GM23338 (cell line): ENCODE measurements around the gene PLAAT2. TPM values are rescaled to one million over a fixed set of nuclear protein-coding genes. Genes with fewer than 3 reads are reported as not detected.

Experiments used
- ATAC-seq: fragments of 200-7000 bp; cut with Tn5 transposase; 3 replicates; pipeline ENCODE4 v1.9.1; 2020
- DNase-seq: peaks from one replicate; pipeline ENCODE4 v3.0.0-alpha.2; 2015; ENCODE audit warnings: low spot score
- H2AFZ ChIP-seq: fragments of 200-600 bp; sonication (generic); 2 replicates; pipeline ENCODE4 v1.8.0; 2016; ENCODE audit warnings: antibody characterized with exemption, mild to moderate bottlenecking, moderate library complexity
- H3F3A ChIP-seq: fragments of 200-600 bp; sonication (generic); replicated peaks from 2 replicates; pipeline ENCODE4 v1.8.0; 2017; ENCODE audit warnings: antibody characterized with exemption, mixed run types, low read depth
- H3K27ac ChIP-seq: fragments of 200-600 bp; sonication (generic); 2 replicates; pipeline ENCODE4 v1.6.1; 2016; ENCODE audit warnings: low read depth
- H3K27me3 ChIP-seq: fragments of 200-600 bp; sonication (generic); 2 replicates; pipeline ENCODE4 v1.8.0; 2016; ENCODE audit warnings: mild to moderate bottlenecking, mixed run types, moderate library complexity; ENCODE audit not compliant: insufficient read depth
- H3K36me3 ChIP-seq: fragments of 200-600 bp; sonication (generic); 2 replicates; pipeline ENCODE4 v1.8.0; 2016; ENCODE audit warnings: mild to moderate bottlenecking; ENCODE audit not compliant: insufficient read depth
- H3K4me1 ChIP-seq: fragments of 200-600 bp; sonication (generic); 2 replicates; pipeline ENCODE4 v1.8.0; 2016; ENCODE audit warnings: mild to moderate bottlenecking, moderate library complexity; ENCODE audit not compliant: insufficient read depth
- H3K4me2 ChIP-seq: fragments of 200-600 bp; sonication (generic); 2 replicates; pipeline ENCODE4 v1.7.1; 2017; ENCODE audit warnings: mixed run types
- H3K4me3 ChIP-seq: fragments of 200-600 bp; sonication (generic); 2 replicates; pipeline ENCODE4 v1.6.1; 2016; ENCODE audit warnings: mixed run types
- H3K79me2 ChIP-seq: fragments of 200-600 bp; sonication (generic); replicated peaks from 2 replicates; pipeline ENCODE4 v1.8.0; 2017; ENCODE audit warnings: mild to moderate bottlenecking; ENCODE audit not compliant: insufficient read depth
- H3K9me2 ChIP-seq: fragments of 200-600 bp; sonication (generic); 2 replicates; pipeline ENCODE4 v1.8.0; 2017; ENCODE audit not compliant: insufficient read depth
- H4K20me1 ChIP-seq: fragments of 200-600 bp; sonication (generic); replicated peaks from 2 replicates; pipeline ENCODE4 v1.8.0; 2017; ENCODE audit warnings: mild to moderate bottlenecking; ENCODE audit not compliant: insufficient read depth
- H3K27ac Mint-ChIP-seq: 2 replicates; pipeline ENCODE4 v1.8.0; 2020; ENCODE audit warnings: inconsistent platforms, mild to moderate bottlenecking, moderate library complexity, mixed read lengths
- H3K27me3 Mint-ChIP-seq: 3 replicates; pipeline ENCODE4 v1.8.0; 2022; ENCODE audit warnings: low read depth, mild to moderate bottlenecking, moderate library complexity, mixed read lengths, inconsistent platforms; ENCODE audit not compliant: insufficient read depth, poor library complexity
- H3K36me3 Mint-ChIP-seq: 3 replicates; pipeline ENCODE4 v1.8.0; 2021; ENCODE audit warnings: low read depth, mild to moderate bottlenecking, inconsistent platforms, moderate library complexity, mixed read lengths
- H3K4me1 Mint-ChIP-seq: 3 replicates; pipeline ENCODE4 v1.8.0; 2020; ENCODE audit warnings: mild to moderate bottlenecking, inconsistent platforms, mixed read lengths
- H3K4me3 Mint-ChIP-seq: 3 replicates; pipeline ENCODE4 v1.8.0; 2021; ENCODE audit warnings: moderate library complexity, mild to moderate bottlenecking, inconsistent platforms, mixed read lengths
- H3K9me3 Mint-ChIP-seq: 3 replicates; pipeline ENCODE4 v1.8.0; 2020; ENCODE audit warnings: moderate library complexity, mild to moderate bottlenecking, inconsistent platforms, mixed read lengths
- CREB1 ChIP-seq: fragments of 250-450 bp; sonication (Bioruptor Pico); IDR thresholded peaks from 2 replicates; pipeline ENCODE4 v1.5.0; 2020; ENCODE audit warnings: low read depth, mild to moderate bottlenecking, moderate library complexity
- CTCF ChIP-seq, 2 experiments: fragments of 200-600 bp in 1 of 2; sonication (generic) in 1 of 2; conservative IDR thresholded peaks; 2 replicates each; pipeline versions ENCODE4 v1.5.1 to v1.6.1; 2016 to 2017; ENCODE audit warnings: antibody characterized with exemption in 2 of 2, low read depth in 2 of 2, mild to moderate bottlenecking in 2 of 2, moderate library complexity in 1 of 2
- ETS1 ChIP-seq: IDR thresholded peaks from 2 replicates; pipeline ENCODE4 v1.6.1; 2016; ENCODE audit warnings: antibody characterized with exemption
- EZH2 ChIP-seq: fragments of 200-600 bp; sonication (generic); IDR thresholded peaks from one replicate; pipeline ENCODE4 v1.8.0; 2017; ENCODE audit warnings: antibody characterized with exemption, mild to moderate bottlenecking, low read depth; ENCODE audit not compliant: unreplicated experiment
- EZH2phosphoT487 ChIP-seq: fragments of 200-600 bp; sonication (generic); IDR thresholded peaks from one replicate; pipeline ENCODE4 v1.8.1; 2018; ENCODE audit warnings: antibody characterized with exemption; ENCODE audit not compliant: unreplicated experiment
- JUNB ChIP-seq: IDR thresholded peaks from one replicate; pipeline ENCODE4 v1.6.1; 2016; ENCODE audit warnings: antibody characterized with exemption; ENCODE audit not compliant: unreplicated experiment
- NANOG ChIP-seq: IDR thresholded peaks from 2 replicates; pipeline ENCODE4 v1.6.1; 2016; ENCODE audit warnings: antibody characterized with exemption, borderline replicate concordance
- POLR2AphosphoS5 ChIP-seq: IDR thresholded peaks from 2 replicates; pipeline ENCODE4 v1.6.1; 2016; ENCODE audit warnings: antibody characterized with exemption, low read depth
- REST ChIP-seq: IDR thresholded peaks from one replicate; pipeline ENCODE4 v1.6.1; 2018; ENCODE audit warnings: antibody characterized with exemption; ENCODE audit not compliant: unreplicated experiment
- STAT1 ChIP-seq: IDR thresholded peaks from one replicate; pipeline ENCODE4 v1.6.1; 2016; ENCODE audit warnings: antibody characterized with exemption; ENCODE audit not compliant: unreplicated experiment
- ZNF114 ChIP-seq: fragments of 250-450 bp; sonication (Bioruptor Pico); IDR thresholded peaks from 2 replicates; pipeline ENCODE4 v1.5.0; 2020; ENCODE audit warnings: mild to moderate bottlenecking, moderate library complexity
- ZNF331 ChIP-seq: fragments of 250-450 bp; sonication (Bioruptor Pico); IDR thresholded peaks from 2 replicates; pipeline ENCODE4 v1.5.0; 2020; ENCODE audit warnings: low read depth, mild to moderate bottlenecking, moderate library complexity
- ZNF462 ChIP-seq: fragments of 250-450 bp; sonication (Bioruptor Pico); IDR thresholded peaks from 2 replicates; pipeline ENCODE4 v1.5.0; 2020; ENCODE audit warnings: mild to moderate bottlenecking, moderate library complexity
- polyA plus RNA-seq: library from polyadenylated mRNA; unstranded; fragments of >200 nt; fragmentation: Nextera tagmentation; extraction: Ambion mirVana; gene quantifications from 2 replicates; pipeline ENCODE4 v1.2.1, GENCODE V29; 2016
- total RNA-seq: library from RNA; depleted of rRNA; stranded (reverse); fragments of >200 nt; shearing (Covaris generic); gene quantifications from 2 replicates; pipeline ENCODE4 v1.2.3, GENCODE V29; 2014

The PLAAT2 gene
- total and polyA plus RNA-seq, 2 experiments from 2014 or later = 0.66 to 0.78 TPM

- peak overlapping the region; percentile 100 for H3K27ac ChIP-seq
These were observed 35.5 kb downstream of the PLAAT2 start for GRCh38 chr11:63527667-63528066.

More at GRCh38 chr11:63527667-63528066, 35.5 kb downstream of the PLAAT2 start:
- TF ChIP-seq POLR2AphosphoS5 = no peak
- TF ChIP-seq STAT1 = no peak
- TF ChIP-seq ETS1 = no peak
- TF ChIP-seq EZH2phosphoT487 = no peak
- no peak for TF ChIP-seq CTCF (conservative IDR thresholded peaks at IDR 0.05; ENCODE audit: low read depth in 2 of 2)
- no peak for TF ChIP-seq CREB1 (CRISPR knock-in tag)
- no peak for TF ChIP-seq ZNF114
- no peak for TF ChIP-seq EZH2
- TF ChIP-seq JUNB = no peak
- no peak for TF ChIP-seq REST
- no peak for TF ChIP-seq NANOG
- TF ChIP-seq ZNF462 (CRISPR knock-in tag) = no peak
- no peak for TF ChIP-seq ZNF331 (CRISPR knock-in tag)
- Mint-ChIP-seq H3K27me3 (peaks cover 2% of the 10 kb centered on the region), H3K4me1 (peaks cover 40% of the 10 kb centered on the region), H3K27ac (no peak overlapping the region), H3K9me3 (peaks cover 40% of the 10 kb centered on the region), H3K4me3 (no peak overlapping the region), H3K36me3 (peaks cover 32% of the 10 kb centered on the region)
- Histone ChIP-seq H3F3A (peaks cover 13% of the 10 kb centered on the region), H3K9me2 (peaks cover 3% of the 10 kb centered on the region), H3K79me2 (no peaks in the 10 kb centered on the region), H2AFZ (no peak overlapping the region), H3K4me1 (peaks cover 32% of the 10 kb centered on the region), H3K36me3 (peaks cover 19% of the 10 kb centered on the region), H3K4me2 (peak overlapping the region; percentile 63), H3K4me3 (peak overlapping the region; percentile 17), H4K20me1 (no peaks in the 10 kb centered on the region), H3K27me3 (no peaks in the 10 kb centered on the region)
- DNase-seq (no peak), ATAC-seq (peak; percentile 7; the same call in 1 of the 3 replicates)
